HL-60/S4 treated with phorbol 12-myristate 13-acetate at 8.2 ng/mL for 4 days and 3 days (cell line): ENCODE results near the gene SIMC1.

ENCODE experiments used
- in situ Hi-C: fragments of 300-500 bp; cut with MboI; formaldehyde crosslinking; loops from 2 replicates; pipeline ENCODE4 v1.15.0; 2022; ENCODE audit warnings: low sequenced_read_pairs

Gene SIMC1

GRCh38 chr5:176387384-176387925 lies 149.2 kb downstream of the SIMC1 start:
- in situ Hi-C loops = no loop called here

- in situ Hi-C loops = no loop called here
These were observed 149.8 kb downstream of the SIMC1 start for GRCh38 chr5:176388003-176388443.

- in situ Hi-C loops = no loop called here
These were observed 150.4 kb downstream of the SIMC1 start, which contains the start of the genes HIGD2A and NOP16 for GRCh38 chr5:176388444-176389134. Gene HIGD2A, plus strand, starts transcription at chr5:176388751. Its CDS starts 69 bp downstream, at chr5:176388820. Gene NOP16, minus strand, starts transcription at chr5:176388598. Its CDS starts 59 bp downstream, at chr5:176388539.

GRCh38 chr5:176389135-176390123 lies 151.2 kb downstream of the SIMC1 start:
- in situ Hi-C loops = no loop called here

- in situ Hi-C loops = no loop called here
These were observed 153.3 kb downstream of the SIMC1 start for GRCh38 chr5:176391479-176391878.

GRCh38 chr5:176391999-176392398 lies 153.8 kb downstream of the SIMC1 start:
- in situ Hi-C loops = no loop called here

GRCh38 chr5:176392526-176392925 lies 154.3 kb downstream of the SIMC1 start:
- in situ Hi-C loops = no loop called here

- in situ Hi-C loops = no loop called here
These were observed 155.9 kb downstream of the SIMC1 start for GRCh38 chr5:176394096-176394495.

GRCh38 chr5:176394881-176395675 lies 156.9 kb downstream of the SIMC1 start:
- in situ Hi-C loops = no loop called here
